H1 (cell line): ENCODE results near the gene COL1A1. TPM values are rescaled to one million over a fixed set of nuclear protein-coding genes. Genes with fewer than 3 reads are reported as not detected.

ENCODE experiments used
- CTBP2 ChIP-seq: IDR thresholded peaks from 2 replicates; pipeline ENCODE4 v1.7.0; 2011; ENCODE audit warnings: borderline replicate concordance, mild to moderate bottlenecking, moderate library complexity, mixed read lengths, low read length; ENCODE audit not compliant: insufficient read depth, insufficient read length
- EGR1 ChIP-seq: IDR thresholded peaks from 2 replicates; pipeline ENCODE4 v1.6.1; 2011; ENCODE audit warnings: low read depth, low read length, borderline replicate concordance
- EP300 ChIP-seq, 2 experiments: IDR thresholded peaks; 1 replicate in 1 of 2; 2 replicates in 1 of 2; pipeline ENCODE4 v1.6.1; 2011 to 2012; ENCODE audit warnings: low read depth in 2 of 2, low read length in 2 of 2, mild to moderate bottlenecking in 2 of 2, borderline replicate concordance in 1 of 2, inconsistent platforms in 1 of 2, moderate library complexity in 1 of 2
- HDAC2 ChIP-seq, 2 experiments: fragments of 300-600 bp in 1 of 2; sonication (generic) in 1 of 2; IDR thresholded peaks; 2 replicates each; pipeline ENCODE4 v1.6.1; 2011 to 2012; ENCODE audit warnings: low read depth in 2 of 2, low read length in 2 of 2, mild to moderate bottlenecking in 2 of 2, moderate library complexity in 2 of 2, borderline replicate concordance in 1 of 2, inconsistent platforms in 1 of 2
- TBP ChIP-seq: IDR thresholded peaks from 2 replicates; pipeline ENCODE4 v1.6.1; 2011; ENCODE audit warnings: low read depth, low read length, improper control_type of control experiment
- polyA plus RNA-seq, 7 experiments: library from polyadenylated mRNA; depleted of rRNA in 3 of 7; stranded (reverse) in 5 of 7; unstranded in 2 of 7; fragments of >200 nt in 5 of 7; fragments of 200-250 nt in 2 of 7; gene quantifications; 1 replicate in 5 of 7; 2 replicates in 1 of 7; 4 replicates in 1 of 7; pipeline versions ENCODE4 v1.2.1 to v1.2.3, GENCODE V29; 2011 to 2013; ENCODE audit warnings: missing spikeins in 2 of 7, mixed read lengths in 2 of 7
- total RNA-seq: library from RNA; stranded (reverse); fragmentation: NEBNext Ultra II Directional; extraction: Animal tissue kit (Norgen Biotek cat#: 25700); gene quantifications from 2 replicates; pipeline ENCODE4 v1.2.1, GENCODE V29; 2021
- TF ChIP-seq, protein P1 (sequence below), 3 experiments: IDR thresholded peaks; 1 replicate in 2 of 3; 2 replicates in 1 of 3; pipeline versions ENCODE4 v1.5.1 to v1.6.1; 2011; ENCODE audit warnings: low read length in 3 of 3, mild to moderate bottlenecking in 3 of 3, inconsistent platforms in 2 of 3, low read depth in 1 of 3, moderate library complexity in 1 of 3; ENCODE audit not compliant: insufficient read depth in 1 of 3; ENCODE audit errors: control extremely low read depth in 1 of 3
- TF ChIP-seq, protein P2 (sequence below): IDR thresholded peaks from 2 replicates; pipeline ENCODE4 v1.6.1; 2012; ENCODE audit warnings: inconsistent platforms

COL1A1 gene
- total and polyA plus RNA-seq, 2 of the 8 experiments (the other 6 are each of a cell fraction or from before 2014, with no cell fraction given) = 14.1 to 80.4 TPM

GRCh38 chr17:50151041-50151936 lies 50.1 kb downstream of the COL1A1 start (continued):
- TF ChIP-seq, protein P1, sequence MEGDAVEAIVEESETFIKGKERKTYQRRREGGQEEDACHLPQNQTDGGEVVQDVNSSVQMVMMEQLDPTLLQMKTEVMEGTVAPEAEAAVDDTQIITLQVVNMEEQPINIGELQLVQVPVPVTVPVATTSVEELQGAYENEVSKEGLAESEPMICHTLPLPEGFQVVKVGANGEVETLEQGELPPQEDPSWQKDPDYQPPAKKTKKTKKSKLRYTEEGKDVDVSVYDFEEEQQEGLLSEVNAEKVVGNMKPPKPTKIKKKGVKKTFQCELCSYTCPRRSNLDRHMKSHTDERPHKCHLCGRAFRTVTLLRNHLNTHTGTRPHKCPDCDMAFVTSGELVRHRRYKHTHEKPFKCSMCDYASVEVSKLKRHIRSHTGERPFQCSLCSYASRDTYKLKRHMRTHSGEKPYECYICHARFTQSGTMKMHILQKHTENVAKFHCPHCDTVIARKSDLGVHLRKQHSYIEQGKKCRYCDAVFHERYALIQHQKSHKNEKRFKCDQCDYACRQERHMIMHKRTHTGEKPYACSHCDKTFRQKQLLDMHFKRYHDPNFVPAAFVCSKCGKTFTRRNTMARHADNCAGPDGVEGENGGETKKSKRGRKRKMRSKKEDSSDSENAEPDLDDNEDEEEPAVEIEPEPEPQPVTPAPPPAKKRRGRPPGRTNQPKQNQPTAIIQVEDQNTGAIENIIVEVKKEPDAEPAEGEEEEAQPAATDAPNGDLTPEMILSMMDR (IDR thresholded peaks at IDR 0.05; ENCODE audit: control extremely low read depth in 1 of 3, insufficient read depth in 1 of 3, low read depth in 1 of 3, low read length in 3 of 3) = peak; percentile 29 to 53 (median 32); a peak in 3 of 4 replicates
- TF ChIP-seq EGR1 = peak; percentile 89
- no peak for TF ChIP-seq CTBP2
- TF ChIP-seq HDAC2 (IDR thresholded peaks at IDR 0.05; ENCODE audit: borderline replicate concordance in 1 of 2, low read depth in 2 of 2, low read length in 2 of 2) = peak in 1 of 2 experiments; percentile 33; a peak in 1 of 4 replicates
- 0 out of 3 replicates have a peak, but pooled peaks of 1 of the 2 experiments have one; percentile 17 for TF ChIP-seq EP300 (IDR thresholded peaks at IDR 0.05; ENCODE audit: borderline replicate concordance in 1 of 2, low read depth in 2 of 2, low read length in 2 of 2)
- TF ChIP-seq, protein P2, sequence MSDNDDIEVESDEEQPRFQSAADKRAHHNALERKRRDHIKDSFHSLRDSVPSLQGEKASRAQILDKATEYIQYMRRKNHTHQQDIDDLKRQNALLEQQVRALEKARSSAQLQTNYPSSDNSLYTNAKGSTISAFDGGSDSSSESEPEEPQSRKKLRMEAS = 0 out of 2 replicates have a peak, but pooled peaks have one; percentile 6
- no peak for TF ChIP-seq TBP
